A673 (cell line): ENCODE measurements around the gene MSH3. TPM values are rescaled to one million over a fixed set of nuclear protein-coding genes. Genes with fewer than 3 reads are reported as not detected.
"Not testable (repeated sequence)": the region's sequence is repeated elsewhere in the genome, so short reads cannot be mapped to it uniquely, and the experiment has no call there.

Experiments used
- BruUV-seq: library from RNA; stranded (reverse); fragments of 400-500 nt; replicated peaks from 2 replicates; lab custom pipeline; 2021; lab: Mats Ljungman, UMichigan
- CTCF ChIA-PET: fragments of 300-600 bp; sonication (Branson Sonifier 250); formaldehyde crosslinking; loops from one replicate; lab custom pipeline; 2022; ENCODE audit warnings: antibody characterized with exemption; lab: Charles Lee
- POLR2A ChIA-PET: fragments of 300-600 bp; sonication (Branson Sonifier 250); formaldehyde crosslinking; loops from one replicate; lab custom pipeline; 2022; ENCODE audit warnings: antibody characterized with exemption; ENCODE audit not compliant: low non-redundant PET; lab: Charles Lee
- DNase-seq: peaks from one replicate; pipeline ENCODE4 v3.0.0-alpha.2; 2015; ENCODE audit warnings: low spot score
- H3K27ac ChIP-seq: fragments of 200-600 bp; sonication (generic); 2 replicates; pipeline ENCODE4 v1.5.1; 2016; ENCODE audit warnings: mixed run types, low read depth, mild to moderate bottlenecking, mixed read lengths, antibody characterized with exemption, low read length; ENCODE audit not compliant: poor library complexity, severe bottlenecking
- H3K27me3 ChIP-seq: fragments of 200-600 bp; sonication (generic); replicated peaks from 2 replicates; pipeline ENCODE4 v1.6.1; 2017; ENCODE audit warnings: mixed run types, low read depth, mild to moderate bottlenecking, mixed read lengths, antibody characterized with exemption, low read length; ENCODE audit not compliant: insufficient read depth, poor library complexity
- H3K36me3 ChIP-seq: fragments of 200-600 bp; sonication (generic); 2 replicates; pipeline ENCODE4 v1.6.1; 2016; ENCODE audit warnings: mixed run types, mild to moderate bottlenecking, mixed read lengths, antibody characterized with exemption, low read length; ENCODE audit not compliant: insufficient read depth, poor library complexity, severe bottlenecking
- H3K4me1 ChIP-seq: fragments of 200-600 bp; sonication (generic); 2 replicates; pipeline ENCODE4 v1.6.1; 2017; ENCODE audit warnings: mixed run types, mild to moderate bottlenecking, mixed read lengths, antibody characterized with exemption, low read length; ENCODE audit not compliant: insufficient read depth, poor library complexity, severe bottlenecking
- H3K4me3 ChIP-seq: fragments of 200-600 bp; sonication (generic); 2 replicates; pipeline ENCODE4 v1.5.1; 2016; ENCODE audit warnings: low read depth, mixed run types, mild to moderate bottlenecking, mixed read lengths, low read length; ENCODE audit not compliant: poor library complexity, severe bottlenecking
- H3K9me3 ChIP-seq: fragments of 200-600 bp; sonication (generic); 2 replicates; pipeline ENCODE4 v1.6.1; 2016; ENCODE audit warnings: mixed run types, low read depth, mild to moderate bottlenecking, mixed read lengths, antibody characterized with exemption, low read length; ENCODE audit not compliant: poor library complexity, severe bottlenecking
- CTCF ChIP-seq: fragments of 300-800, 200-600 bp; sonication (generic); conservative IDR thresholded peaks from 2 replicates; pipeline ENCODE4 v1.5.1; 2017; ENCODE audit warnings: low read depth, mild to moderate bottlenecking, antibody characterized with exemption, low read length, moderate library complexity, mixed read lengths
- EZH2 ChIP-seq: fragments of 200-600 bp; sonication (generic); IDR thresholded peaks from 2 replicates; pipeline ENCODE4 v1.6.1; 2017; ENCODE audit warnings: borderline replicate concordance, low read depth, mild to moderate bottlenecking, mixed read lengths, antibody characterized with exemption, low read length; ENCODE audit not compliant: poor library complexity, severe bottlenecking
- intact Hi-C: fragments of 100-400 bp; cut with micrococcal nuclease; formaldehyde crosslinking; loops from one replicate; pipeline ENCODE4 v1.10.0; 2022; ENCODE audit not compliant: unreplicated experiment
- total RNA-seq: library from RNA; stranded (reverse); gene quantifications from 2 replicates; pipeline ENCODE4 v1.2.3, GENCODE V29; 2021

Gene MSH3
- total RNA-seq, 1 experiment from 2014 or later: 16.2 TPM

- intact Hi-C loops: no loop called here
- no TSS peak for BruUV-seq
- no peak overlapping the region for H3K27ac ChIP-seq
Measured at GRCh38 chr5:80780761-80781285, 126.4 kb downstream of the MSH3 start.

GRCh38 chr5:80781356-80781755 lies 126.9 kb downstream of the MSH3 start:
- no peaks in the 10 kb centered on the region for H3K36me3 ChIP-seq
- intact Hi-C loops: no loop called here
- no peaks in the 10 kb centered on the region for H3K4me1 ChIP-seq
- DNase-seq: no peak
- ChIA-PET POLR2A (no interaction called here), CTCF (interaction anchor here (1.0 kb wide), 1 partner anchor 329 kb away, joined by 6 read pairs; no protein-coding TSS in a partner anchor)
- TF ChIP-seq EZH2 (no peak), CTCF (no peak)
- H3K27ac ChIP-seq: no peak overlapping the region
- no peak overlapping the region for H3K4me3 ChIP-seq
- no peaks in the 10 kb centered on the region for H3K9me3 ChIP-seq
- no peaks in the 10 kb centered on the region for H3K27me3 ChIP-seq
- BruUV-seq: no TSS peak

More at GRCh38 chr5:80780761-80781285, 126.4 kb downstream of the MSH3 start:
- Histone ChIP-seq H3K4me3 (no peak overlapping the region), H3K9me3 (no peaks in the 10 kb centered on the region), H3K36me3 (no peaks in the 10 kb centered on the region), H3K4me1 (no peaks in the 10 kb centered on the region), H3K27me3 (no peaks in the 10 kb centered on the region)
- TF ChIP-seq CTCF (no peak), EZH2 (no peak)
- ChIA-PET POLR2A (no interaction called here), CTCF (no interaction called here)
- DNase-seq: no peak

GRCh38 chr5:80782626-80783025 lies 128.2 kb downstream of the MSH3 start:
- BruUV-seq: no TSS peak
- CTCF ChIA-PET: no interaction called here
- DNase-seq: no peak
- H3K27ac ChIP-seq: no peak overlapping the region
- H3K36me3 ChIP-seq: no peaks in the 10 kb centered on the region
- intact Hi-C loops: no loop called here
- no peaks in the 10 kb centered on the region for H3K27me3 ChIP-seq
- no peak overlapping the region for H3K4me3 ChIP-seq
- POLR2A ChIA-PET: no interaction called here
- TF ChIP-seq EZH2 (no peak), CTCF (no peak)
- no peaks in the 10 kb centered on the region for H3K9me3 ChIP-seq
- H3K4me1 ChIP-seq: no peaks in the 10 kb centered on the region

GRCh38 chr5:80783751-80784150 lies 129.3 kb downstream of the MSH3 start:
- H3K27me3 ChIP-seq, CTCF ChIA-PET, H3K9me3 ChIP-seq, DNase-seq, H3K4me1 ChIP-seq, POLR2A ChIA-PET, BruUV-seq, H3K27ac ChIP-seq, intact Hi-C loops, H3K36me3 ChIP-seq, H3K4me3 ChIP-seq: not testable (repeated sequence)
